Endodermal cell (in vitro differentiated cells): ENCODE measurements around the gene TRIM24. TPM values are rescaled to one million over a fixed set of nuclear protein-coding genes. Genes with fewer than 3 reads are reported as not detected.

ENCODE experiments used
- DNase-seq: peaks from one replicate; pipeline ENCODE4 v3.0.0-alpha.2; 2017
- H3K27ac ChIP-seq: 2 replicates; pipeline ENCODE4 v1.5.1; 2013; ENCODE audit warnings: mild to moderate bottlenecking, low read depth, low read length, moderate library complexity
- H3K27me3 ChIP-seq: 2 replicates; pipeline ENCODE4 v1.6.1; 2013; ENCODE audit warnings: mild to moderate bottlenecking, low read length, moderate library complexity; ENCODE audit not compliant: insufficient read depth, control insufficient read depth, poor library complexity, severe bottlenecking
- H3K36me3 ChIP-seq: 2 replicates; pipeline ENCODE4 v1.7.0; 2013; ENCODE audit warnings: mild to moderate bottlenecking, low read length, moderate library complexity; ENCODE audit not compliant: control insufficient read depth, insufficient read depth
- H3K4me1 ChIP-seq: one replicate; pipeline ENCODE4 v1.7.0; 2013; ENCODE audit warnings: low read length; ENCODE audit not compliant: control insufficient read depth, insufficient read depth
- H3K4me3 ChIP-seq: 2 replicates; pipeline ENCODE4 v1.5.1; 2013; ENCODE audit warnings: mild to moderate bottlenecking, low read length, moderate library complexity
- H3K9ac ChIP-seq: 2 replicates; pipeline ENCODE4 v1.6.1; 2013; ENCODE audit warnings: mild to moderate bottlenecking, low read length, moderate library complexity; ENCODE audit not compliant: poor library complexity, severe bottlenecking; ENCODE audit errors: extremely low read depth
- H3K9me3 ChIP-seq: 2 replicates; pipeline ENCODE4 v1.6.1; 2013; ENCODE audit warnings: mild to moderate bottlenecking, low read length, moderate library complexity; ENCODE audit not compliant: control insufficient read depth
- H3K27ac Mint-ChIP-seq: 2 replicates; pipeline ENCODE4 v1.8.0; 2020; ENCODE audit warnings: mixed read lengths
- H3K27me3 Mint-ChIP-seq: 2 replicates; pipeline ENCODE4 v1.8.0; 2021; ENCODE audit warnings: mild to moderate bottlenecking, mixed read lengths; ENCODE audit not compliant: insufficient read depth
- H3K36me3 Mint-ChIP-seq: 2 replicates; pipeline ENCODE4 v1.8.0; 2020; ENCODE audit warnings: low read depth, mixed read lengths
- H3K4me1 Mint-ChIP-seq: 2 replicates; pipeline ENCODE4 v1.8.0; 2020; ENCODE audit warnings: mixed read lengths
- H3K4me3 Mint-ChIP-seq: 2 replicates; pipeline ENCODE4 v1.8.0; 2020; ENCODE audit warnings: mild to moderate bottlenecking, moderate library complexity, mixed read lengths
- H3K9me3 Mint-ChIP-seq: 2 replicates; pipeline ENCODE4 v1.8.0; 2020; ENCODE audit warnings: mild to moderate bottlenecking, mixed read lengths
- CTCF ChIP-seq: fragments of 200-600 bp; sonication (generic); conservative IDR thresholded peaks from 2 replicates; pipeline ENCODE4 v1.5.0; 2021; ENCODE audit warnings: antibody characterized with exemption, mild to moderate bottlenecking
- WGBS, 2 experiments: methylation state at CpG; one replicate each; pipeline versions ENCODE4 v1.1.5 to v1.1.7; 2013; ENCODE audit warnings: missing lambda C conversion rate in 2 of 2, mixed read lengths in 1 of 2; ENCODE audit not compliant: insufficient coverage in 1 of 2, insufficient read length in 1 of 2; 5-methylcytosine and 5-hydroxymethylcytosine counted together
- total RNA-seq, 2 donors: library from RNA; stranded (reverse); fragmentation: NEBNext Ultra II Directional in 1 of 2; extraction: Animal tissue kit (Norgen Biotek cat#: 25700) in 1 of 2; gene quantifications; 2 replicates in 1 of 2; 3 replicates in 1 of 2; pipeline ENCODE4 v1.2.1, GENCODE V29; 2021

The TRIM24 gene
- total RNA-seq, 2 donors from 2014 or later: 62.1 to 70.1 TPM

- 88 to 91% methylated on average over 6 to 12 of the region's 12 CpGs for WGBS, 2 experiments
- H3K4me3 ChIP-seq: no peak overlapping the region
- Mint-ChIP-seq H3K9me3 (no peaks in the 10 kb centered on the region), H3K36me3 (no peaks in the 10 kb centered on the region), H3K27ac (no peak overlapping the region), H3K4me1 (no peaks in the 10 kb centered on the region), H3K27me3 (no peaks in the 10 kb centered on the region), H3K4me3 (no peak overlapping the region)
- no peak overlapping the region for H3K27ac ChIP-seq
- TF ChIP-seq CTCF: no peak
- H3K4me1 ChIP-seq: no peaks in the 10 kb centered on the region
- DNase-seq: peak; percentile 17
- no peak overlapping the region for H3K9ac ChIP-seq
- no peaks in the 10 kb centered on the region for H3K27me3 ChIP-seq
- no peaks in the 10 kb centered on the region for H3K36me3 ChIP-seq
- no peaks in the 10 kb centered on the region for H3K9me3 ChIP-seq
These were observed 173.0 kb downstream of the TRIM24 start for GRCh38 chr7:138632826-138633602.

Other genes with a start within 250 kb of the TRIM24 start
- under 1 TPM; 0.86 to 0.95 TPM for gene SVOPL, start 241.1 kb downstream of the TRIM24 start, total RNA-seq